GM12864 (cell line): ENCODE results near the gene ABCC2.
A peak's percentile ranks its signal among the peaks of the same experiment; 100 is the strongest.
"Not testable (repeated sequence)": the region's sequence is repeated elsewhere in the genome, so short reads cannot be mapped to it uniquely, and the experiment has no call there.

Experiments used
- DNase-seq: peaks from one replicate; pipeline ENCODE4 v3.0.0-alpha.2; 2011; ENCODE audit warnings: low read depth
- H3K4me3 ChIP-seq: 2 replicates; pipeline ENCODE4 v1.5.1; 2011; ENCODE audit warnings: mild to moderate bottlenecking, low read depth, low read length, control low read depth
- CTCF ChIP-seq: IDR thresholded peaks from 2 replicates; pipeline ENCODE4 v1.5.1; 2011; ENCODE audit warnings: low read depth, mild to moderate bottlenecking, moderate library complexity, low read length, control low read depth, inconsistent platforms; ENCODE audit errors: missing control alignments

The ABCC2 gene

GRCh38 chr10:99855479-99856071, 73.1 kb downstream of the ABCC2 start:
- H3K4me3 ChIP-seq: no peak overlapping the region
- no peak for TF ChIP-seq CTCF
- DNase-seq: no peak

GRCh38 chr10:99858849-99859248, 76.4 kb downstream of the ABCC2 start:
- no peak overlapping the region for H3K4me3 ChIP-seq
- TF ChIP-seq CTCF: no peak
- DNase-seq: no peak

- peak; percentile 48 for TF ChIP-seq CTCF
- no peak overlapping the region for H3K4me3 ChIP-seq
- DNase-seq: no peak
These were observed 77.1 kb downstream of the ABCC2 start for GRCh38 chr10:99859585-99859984.

GRCh38 chr10:99860466-99860865, 78.0 kb downstream of the ABCC2 start:
- TF ChIP-seq CTCF: no peak
- no peak overlapping the region for H3K4me3 ChIP-seq
- DNase-seq: no peak

- DNase-seq, H3K4me3 ChIP-seq: not testable (repeated sequence)
These were observed 81.2 kb downstream of the ABCC2 start for GRCh38 chr10:99863535-99864240.

- not testable (repeated sequence) for DNase-seq, H3K4me3 ChIP-seq
These were observed 84.8 kb downstream of the ABCC2 start for GRCh38 chr10:99867250-99867649.

- no peak for DNase-seq
- H3K4me3 ChIP-seq: no peak overlapping the region
- TF ChIP-seq CTCF: no peak
These were observed 87.2 kb downstream of the ABCC2 start for GRCh38 chr10:99869581-99870122.
